Activated CD8-positive, alpha-beta memory T cell treated with anti-CD3 and anti-CD28 coated beads for 48 hours (primary cell): ENCODE results near the gene MACROD2.

Experiments
- DNase-seq, 3 experiments: peaks; one replicate each; pipeline ENCODE4 v3.0.0-alpha.2; 2020; ENCODE audit warnings: low read depth in 2 of 3, low spot score in 2 of 3

Gene MACROD2

DNA sequence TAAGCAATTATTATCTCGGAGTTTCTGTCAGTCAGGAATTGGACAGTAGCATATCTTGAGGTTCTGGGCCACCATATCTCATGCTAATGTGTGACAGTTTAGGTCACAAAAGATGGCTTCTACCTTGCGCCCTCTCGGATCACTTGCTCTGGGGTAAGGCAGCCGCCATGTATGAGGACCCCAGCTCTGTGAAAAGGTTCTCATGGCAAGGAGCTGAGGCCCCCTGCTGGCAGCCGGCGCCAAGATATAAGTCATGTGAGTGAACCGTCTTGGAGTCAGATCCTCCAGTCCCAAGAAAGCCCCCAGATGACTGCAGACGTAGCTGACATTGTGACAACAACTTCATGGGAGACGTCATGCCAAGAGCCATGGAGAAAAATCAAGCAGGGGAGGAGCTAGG is 1907.2 kb downstream of the MACROD2 start:
- no peak for DNase-seq

DNA sequence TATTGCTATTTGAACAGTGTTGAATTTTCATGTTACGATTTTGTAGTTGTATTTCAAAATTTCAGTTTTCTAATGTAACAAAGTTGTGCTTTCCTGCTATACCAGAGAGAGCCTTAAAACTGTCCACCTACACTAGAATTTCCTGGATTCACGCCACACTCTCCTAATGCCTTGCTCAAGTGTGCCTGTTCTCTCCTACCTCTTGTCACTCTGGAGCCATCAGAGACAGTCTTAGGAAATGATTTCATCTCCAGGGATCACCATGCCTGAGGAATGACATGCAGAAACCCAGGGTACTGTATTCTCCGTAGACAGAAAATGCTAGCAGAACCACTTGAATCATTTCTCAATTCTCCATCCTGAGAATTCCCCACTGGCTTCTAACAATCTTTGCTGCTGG is 1910.3 kb downstream of the MACROD2 start:
- DNase-seq: no peak

DNA sequence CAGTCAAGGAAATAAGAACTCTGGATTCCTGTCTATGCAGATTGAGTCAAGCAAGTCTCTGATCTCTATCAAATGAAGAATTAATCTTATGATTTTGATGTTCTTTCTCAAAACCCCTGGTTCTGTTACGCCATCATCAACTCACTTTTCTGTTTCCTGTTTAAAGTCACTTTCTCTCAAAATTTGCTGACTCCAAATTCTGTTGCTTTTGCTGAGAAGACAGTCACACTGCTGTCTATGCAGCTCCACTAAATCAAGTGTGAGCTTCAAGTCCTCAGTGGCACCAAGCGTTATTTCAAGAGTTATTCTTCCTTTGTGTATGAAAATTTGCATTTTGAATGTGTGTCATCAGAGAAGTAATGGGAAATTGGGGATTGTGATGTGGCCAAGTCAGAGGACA is 1914.7 kb downstream of the MACROD2 start:
- DNase-seq: no peak

- no peak for DNase-seq
These were observed 1916.3 kb downstream of the MACROD2 start for GRCh38 chr20:15911581-15911980.

DNA sequence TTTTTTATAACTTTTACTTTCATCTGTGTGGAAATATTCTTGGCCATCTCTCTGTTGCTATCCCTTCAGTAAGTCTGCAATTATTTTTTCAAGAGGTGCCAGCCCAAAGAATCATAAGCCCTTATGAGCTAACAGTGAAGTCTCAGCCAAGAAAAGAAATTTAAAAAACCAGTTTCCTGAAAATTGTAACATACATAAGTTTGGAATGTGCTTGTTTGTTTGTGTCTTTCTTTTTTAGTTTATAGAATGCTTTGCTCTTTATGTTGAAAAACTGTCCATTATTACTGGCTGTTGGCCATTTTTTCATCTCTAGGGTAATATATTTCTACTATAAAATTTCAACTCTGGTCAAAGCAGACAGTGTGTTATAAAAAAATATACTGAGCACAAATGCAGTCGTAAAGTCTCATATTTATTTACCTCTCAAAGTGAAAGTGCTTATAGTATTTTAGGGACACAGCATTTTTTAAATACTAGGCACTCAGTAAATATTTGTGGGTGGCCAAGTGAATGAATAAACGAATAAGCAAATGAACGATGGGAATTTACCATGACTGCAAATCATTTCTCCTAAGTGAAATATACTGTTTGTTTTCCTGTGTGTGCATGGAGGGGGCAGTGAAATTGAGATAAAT is 1918.2 kb downstream of the MACROD2 start:
- DNase-seq: no peak

- DNase-seq: no peak
These were observed 1921.3 kb downstream of the MACROD2 start for GRCh38 chr20:15916623-15917022.

GRCh38 chr20:15917283-15917682 is 1922.0 kb downstream of the MACROD2 start:
- DNase-seq: no peak

GRCh38 chr20:15918631-15919030 is 1923.3 kb downstream of the MACROD2 start:
- no peak for DNase-seq

- no peak for DNase-seq
These were observed 1923.8 kb downstream of the MACROD2 start for GRCh38 chr20:15919118-15919517.

GRCh38 chr20:15921930-15922329 is 1926.6 kb downstream of the MACROD2 start:
- no peak for DNase-seq

DNA sequence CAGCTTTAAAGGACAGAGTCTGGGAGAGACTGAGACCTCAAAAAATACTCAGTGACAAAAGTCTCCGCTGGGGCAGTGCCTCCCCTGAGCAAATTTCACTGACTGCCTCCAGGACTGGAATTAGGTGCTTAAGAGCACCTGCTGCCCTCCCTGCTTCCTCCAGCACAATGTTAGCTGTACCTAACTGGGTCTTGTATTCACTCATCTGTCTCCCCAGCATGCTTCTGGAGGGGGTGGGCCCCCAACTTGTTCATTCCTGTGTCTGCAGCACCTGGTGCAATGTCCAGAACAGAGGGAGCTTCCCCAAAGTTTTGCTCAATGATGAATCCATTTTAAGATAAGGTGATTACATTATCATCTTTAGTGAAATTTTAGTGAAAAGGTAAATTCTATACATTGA is 1927.2 kb downstream of the MACROD2 start:
- DNase-seq: no peak

- DNase-seq: no peak
These were observed 1927.9 kb downstream of the MACROD2 start for GRCh38 chr20:15923030-15923776.

DNA sequence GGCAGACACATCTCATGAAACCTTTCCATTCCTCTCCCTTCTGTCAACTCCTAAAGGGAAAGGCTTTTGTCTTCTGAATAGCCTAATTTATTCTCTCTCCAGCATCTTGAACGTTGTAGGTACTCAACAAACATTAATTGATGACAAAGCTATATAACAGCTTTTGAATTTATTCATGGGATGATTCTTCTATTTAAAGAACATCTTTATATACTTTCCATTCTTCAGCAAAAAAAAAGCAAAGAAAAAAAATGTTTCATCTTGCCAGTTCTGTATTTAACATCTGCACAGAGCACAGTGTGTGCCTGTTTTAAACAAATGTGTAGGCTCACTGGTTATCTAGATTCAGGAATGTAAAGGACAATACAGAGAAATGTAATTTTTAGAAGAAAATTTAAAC is 1929.2 kb downstream of the MACROD2 start:
- no peak for DNase-seq

- no peak for DNase-seq
These were observed 1930.1 kb downstream of the MACROD2 start for GRCh38 chr20:15925376-15925775.

DNA sequence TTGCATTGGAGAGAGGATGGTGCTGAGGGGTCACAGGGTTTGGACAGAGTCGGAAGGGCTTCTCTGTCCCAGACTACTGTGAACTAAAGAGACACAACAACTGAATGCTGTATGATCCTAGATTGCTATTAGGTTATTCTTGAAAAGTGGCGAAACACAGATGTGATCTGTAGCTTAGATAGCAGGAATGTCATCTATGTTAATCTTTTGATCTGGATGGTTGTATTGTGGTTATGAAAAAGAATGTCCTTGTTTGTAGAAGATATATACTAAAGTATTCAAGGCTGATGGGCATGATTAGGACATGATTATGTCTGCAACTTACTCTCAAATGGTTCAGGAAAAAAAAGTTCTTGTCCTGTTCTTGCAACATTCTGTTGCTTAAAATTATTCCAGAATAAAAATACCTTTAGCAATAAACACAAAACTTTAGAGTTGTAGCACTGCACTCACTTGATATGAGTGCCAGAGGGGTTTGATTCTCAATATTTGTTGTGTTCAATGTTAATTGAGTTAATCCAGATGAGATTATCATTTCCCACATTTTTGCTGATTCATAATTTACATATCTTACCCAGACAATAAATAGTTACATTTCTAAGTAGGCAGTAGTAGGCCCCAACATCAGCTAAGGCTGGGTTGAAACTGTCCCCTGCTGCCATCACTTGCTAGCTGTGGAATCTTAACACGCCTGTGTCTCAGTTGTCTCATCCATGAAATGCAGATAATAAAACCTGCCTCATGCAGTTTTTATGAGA is 1932.8 kb downstream of the MACROD2 start:
- DNase-seq: no peak

GRCh38 chr20:15928946-15929345 is 1933.6 kb downstream of the MACROD2 start:
- DNase-seq: no peak

- DNase-seq: no peak
These were observed 1935.3 kb downstream of the MACROD2 start for GRCh38 chr20:15930311-15931305.

DNA sequence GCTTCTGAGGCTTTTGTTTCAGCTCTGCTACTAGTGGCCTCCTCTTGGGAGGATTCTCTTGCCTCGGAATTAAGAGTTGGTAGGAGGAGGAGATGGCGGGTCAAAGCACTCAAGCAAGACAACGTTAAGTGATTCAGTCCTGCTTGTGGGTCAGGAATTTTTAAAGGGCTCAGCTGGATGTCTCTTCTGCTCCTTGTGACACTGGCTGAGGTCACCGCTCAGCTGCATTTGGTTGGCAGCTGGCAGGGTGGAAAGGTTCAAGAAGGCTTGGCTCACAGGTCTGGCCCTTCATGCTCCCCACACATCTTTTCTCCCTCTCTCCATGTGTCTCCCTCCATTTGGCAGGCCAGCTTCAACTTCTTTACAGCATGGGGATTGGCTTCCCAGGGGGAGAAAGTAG is 1936.6 kb downstream of the MACROD2 start:
- DNase-seq: no peak

- no peak for DNase-seq
These were observed 1941.9 kb downstream of the MACROD2 start for GRCh38 chr20:15937179-15937578.

- DNase-seq: no peak
These were observed 1943.5 kb downstream of the MACROD2 start for GRCh38 chr20:15938847-15939246.

- DNase-seq: no peak
These were observed 1944.8 kb downstream of the MACROD2 start for GRCh38 chr20:15940127-15940526.
